ENCODE measurements around the gene FAM171A1. TPM values are rescaled to one million over a fixed set of nuclear protein-coding genes. Genes with fewer than 3 reads are reported as not detected.

FAM171A1 gene
- total and polyA plus RNA-seq, 2 donors (not counting 3 experiments of a cell fraction or from before 2014, with no cell fraction given): 56.3 to 75.8 TPM

DNA sequence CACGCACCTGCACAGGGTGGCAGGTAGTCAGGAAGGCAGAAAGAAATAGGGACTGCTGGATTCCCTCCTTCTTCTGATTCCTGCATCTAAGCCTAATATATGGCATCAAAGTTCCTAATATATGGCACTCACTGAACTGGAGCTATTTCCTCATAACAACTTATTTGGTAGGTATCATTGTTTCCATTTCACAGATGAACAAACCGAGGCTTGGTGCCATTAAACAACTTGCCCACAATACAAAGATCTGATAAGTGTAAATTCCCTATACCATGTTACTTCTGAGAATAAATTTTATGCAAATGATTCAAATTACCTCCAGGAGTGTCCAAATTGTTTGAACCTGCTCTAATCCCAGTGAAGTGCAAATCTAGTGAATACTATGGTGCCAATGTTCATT, 2.1 kb upstream of the FAM171A1 start:
- H3K36me3 ChIP-seq (ENCODE audit: control insufficient read depth in 2 of 2, extremely low read depth in 1 of 2, insufficient read depth in 2 of 2, low read length in 2 of 2): no peaks in the 10 kb centered on the region
- BruUV-seq (replicated peaks): no TSS peak
- no peak for DNase-seq (ENCODE audit: low read depth, low spot score)
- no peak overlapping the region for H3K9ac ChIP-seq (replicated peaks; ENCODE audit: extremely low read depth, insufficient read depth, low read length)
- no peak for TF ChIP-seq JUN (IDR thresholded peaks at IDR 0.05; ENCODE audit: borderline replicate concordance, insufficient read depth, insufficient read length, low read depth)
- TF ChIP-seq POLR2A (IDR thresholded peaks at IDR 0.05; ENCODE audit: low read depth, low read length): no peak
- TF ChIP-seq MYC (IDR thresholded peaks at IDR 0.05; ENCODE audit: low read depth, low read length): no peak
- TF ChIP-seq, protein P1, sequence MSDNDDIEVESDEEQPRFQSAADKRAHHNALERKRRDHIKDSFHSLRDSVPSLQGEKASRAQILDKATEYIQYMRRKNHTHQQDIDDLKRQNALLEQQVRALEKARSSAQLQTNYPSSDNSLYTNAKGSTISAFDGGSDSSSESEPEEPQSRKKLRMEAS (IDR thresholded peaks at IDR 0.05; ENCODE audit: insufficient read depth, insufficient read length): no peak
- no peak for TF ChIP-seq EZH2 (IDR thresholded peaks at IDR 0.05; ENCODE audit: borderline replicate concordance, low read depth, low read length, severe bottlenecking)
- TF ChIP-seq FOS (IDR thresholded peaks at IDR 0.05; ENCODE audit: borderline replicate concordance, insufficient read depth, low read length): no peak
- TF ChIP-seq GATA2 (IDR thresholded peaks at IDR 0.05; ENCODE audit: insufficient read depth, insufficient read length, low read depth, low read length): no peak
- no peak for TF ChIP-seq POLR2AphosphoS5 (IDR thresholded peaks at IDR 0.05; ENCODE audit: insufficient read depth, low read depth, low read length)
- TF ChIP-seq, protein P2, sequence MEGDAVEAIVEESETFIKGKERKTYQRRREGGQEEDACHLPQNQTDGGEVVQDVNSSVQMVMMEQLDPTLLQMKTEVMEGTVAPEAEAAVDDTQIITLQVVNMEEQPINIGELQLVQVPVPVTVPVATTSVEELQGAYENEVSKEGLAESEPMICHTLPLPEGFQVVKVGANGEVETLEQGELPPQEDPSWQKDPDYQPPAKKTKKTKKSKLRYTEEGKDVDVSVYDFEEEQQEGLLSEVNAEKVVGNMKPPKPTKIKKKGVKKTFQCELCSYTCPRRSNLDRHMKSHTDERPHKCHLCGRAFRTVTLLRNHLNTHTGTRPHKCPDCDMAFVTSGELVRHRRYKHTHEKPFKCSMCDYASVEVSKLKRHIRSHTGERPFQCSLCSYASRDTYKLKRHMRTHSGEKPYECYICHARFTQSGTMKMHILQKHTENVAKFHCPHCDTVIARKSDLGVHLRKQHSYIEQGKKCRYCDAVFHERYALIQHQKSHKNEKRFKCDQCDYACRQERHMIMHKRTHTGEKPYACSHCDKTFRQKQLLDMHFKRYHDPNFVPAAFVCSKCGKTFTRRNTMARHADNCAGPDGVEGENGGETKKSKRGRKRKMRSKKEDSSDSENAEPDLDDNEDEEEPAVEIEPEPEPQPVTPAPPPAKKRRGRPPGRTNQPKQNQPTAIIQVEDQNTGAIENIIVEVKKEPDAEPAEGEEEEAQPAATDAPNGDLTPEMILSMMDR (IDR thresholded peaks at IDR 0.05; ENCODE audit: extremely low read depth in 1 of 2, insufficient read depth in 1 of 2, low read depth in 1 of 2, low read length in 2 of 2): no peak
- no peaks in the 10 kb centered on the region for H3K9me3 ChIP-seq (replicated peaks; ENCODE audit: control insufficient read depth, insufficient read depth, low read length)
- no peaks in the 10 kb centered on the region for H3K27me3 ChIP-seq (ENCODE audit: control insufficient read depth in 2 of 2, insufficient read depth in 2 of 2, low read length in 2 of 2)
- FAIRE-seq: no peak
- no peak overlapping the region for H3K4me2 ChIP-seq (ENCODE audit: insufficient read depth, low read length)
- no peak overlapping the region for H3K27ac ChIP-seq (ENCODE audit: insufficient read depth, low read depth, low read length)
- peaks cover 5% of the 10 kb centered on the region for H4K20me1 ChIP-seq (replicated peaks; ENCODE audit: control insufficient read depth, extremely low read depth, insufficient read depth, low read length)
- intact Hi-C loops (cut with micrococcal nuclease): loop anchor here (5.0 to 10.0 kb wide), 4 partner anchors 44 to 421 kb away; partner anchors contain the start of gene DCLRE1C
- no peak overlapping the region for H2AFZ ChIP-seq (ENCODE audit: low read depth, low read length)
- CTCF ChIA-PET: interaction anchor here (0.6 to 1.1 kb wide), 2 partner anchors 11 to 125 kb away, joined by 3 read pairs; no protein-coding TSS in a partner anchor
- no peaks in the 10 kb centered on the region for H3K9me1 ChIP-seq (replicated peaks; ENCODE audit: control insufficient read depth, extremely low read depth, insufficient read depth, low read length)
- dilution Hi-C loops (cut with MboI; ENCODE audit: extremely low pct_ligation_motif_present, low sequenced_read_pairs): no loop called here
- peaks cover 34% of the 10 kb centered on the region for H3K4me1 ChIP-seq (ENCODE audit: control insufficient read depth, extremely low read depth, insufficient read depth, low read length)
- H3K79me2 ChIP-seq (ENCODE audit: control insufficient read depth, insufficient read depth, low read length): peaks cover 21% of the 10 kb centered on the region
- H3K4me3 ChIP-seq (replicated peaks in 1 of 3; ENCODE audit: insufficient read depth in 1 of 3, low read depth in 1 of 3, low read length in 3 of 3): no peak overlapping the region
- POLR2A ChIA-PET: no interaction called here

Measured in endothelial cell of umbilical vein (primary cell).